Mucosa of rectum (tissue), 2 donors: ENCODE measurements around the gene MZT2B.
"Not testable (repeated sequence)": the region's sequence is repeated elsewhere in the genome, so short reads cannot be mapped to it uniquely, and the experiment has no call there.

ENCODE experiments used
- H3K27ac ChIP-seq, 2 donors: one replicate each; pipeline ENCODE4 v1.7.0; 2013; ENCODE audit warnings: inconsistent platforms in 2 of 2, low read depth in 2 of 2, low read length in 2 of 2
- H3K27me3 ChIP-seq, 2 donors: one replicate each; pipeline ENCODE4 v1.7.0; 2013; ENCODE audit warnings: low read length in 2 of 2; ENCODE audit not compliant: control insufficient read depth in 2 of 2, insufficient read depth in 2 of 2
- H3K36me3 ChIP-seq, 2 donors: one replicate each; pipeline ENCODE4 v1.7.0; 2013; ENCODE audit warnings: low read length in 2 of 2; ENCODE audit not compliant: control insufficient read depth in 2 of 2, insufficient read depth in 2 of 2
- H3K4me1 ChIP-seq, 2 donors: one replicate each; pipeline ENCODE4 v1.7.0; 2013; ENCODE audit warnings: low read length in 2 of 2, mild to moderate bottlenecking in 1 of 2; ENCODE audit not compliant: control insufficient read depth in 2 of 2, insufficient read depth in 2 of 2
- H3K4me3 ChIP-seq, 2 donors: one replicate each; pipeline ENCODE4 v1.7.0; 2013; ENCODE audit warnings: low read length in 2 of 2
- H3K9ac ChIP-seq, 2 donors: one replicate each; pipeline ENCODE4 v1.7.0; 2013; ENCODE audit warnings: low read length in 2 of 2, low read depth in 1 of 2, mild to moderate bottlenecking in 1 of 2
- H3K9me3 ChIP-seq, 2 donors: one replicate each; pipeline ENCODE4 v1.7.0; 2013; ENCODE audit warnings: low read length in 2 of 2; ENCODE audit not compliant: control insufficient read depth in 2 of 2
- donor health status: healthy.
- donor health status: Normal muscosa, but diverticular disease.

Gene MZT2B

GRCh38 chr2:130203150-130203549 lies 21.1 kb downstream of the MZT2B start:
- not testable (repeated sequence) for H3K27me3 ChIP-seq, H3K27ac ChIP-seq

GRCh38 chr2:130207051-130207450 lies 25.0 kb downstream of the MZT2B start:
- not testable (repeated sequence) for H3K27me3 ChIP-seq, H3K36me3 ChIP-seq, H3K4me3 ChIP-seq, H3K9ac ChIP-seq, H3K4me1 ChIP-seq, H3K27ac ChIP-seq, H3K9me3 ChIP-seq

More at GRCh38 chr2:130203150-130203549, 21.1 kb downstream of the MZT2B start:
- not testable (repeated sequence) for H3K4me1 ChIP-seq, H3K9ac ChIP-seq, H3K9me3 ChIP-seq, H3K4me3 ChIP-seq, H3K36me3 ChIP-seq

- not testable (repeated sequence) for H3K9me3 ChIP-seq, H3K4me3 ChIP-seq, H3K9ac ChIP-seq, H3K4me1 ChIP-seq, H3K27ac ChIP-seq, H3K27me3 ChIP-seq, H3K36me3 ChIP-seq
Measured at GRCh38 chr2:130219147-130219546, 37.1 kb downstream of the MZT2B start.

- H3K9me3 ChIP-seq, H3K27ac ChIP-seq, H3K4me1 ChIP-seq, H3K36me3 ChIP-seq, H3K27me3 ChIP-seq, H3K9ac ChIP-seq, H3K4me3 ChIP-seq: not testable (repeated sequence)
Measured at GRCh38 chr2:130220505-130220904, 38.4 kb downstream of the MZT2B start.

GRCh38 chr2:130222523-130222922 lies 40.5 kb downstream of the MZT2B start:
- not testable (repeated sequence) for H3K9me3 ChIP-seq

GRCh38 chr2:130228005-130228404 lies 45.9 kb downstream of the MZT2B start:
- not testable (repeated sequence) for H3K4me1 ChIP-seq, H3K27me3 ChIP-seq, H3K27ac ChIP-seq, H3K4me3 ChIP-seq, H3K9ac ChIP-seq, H3K9me3 ChIP-seq, H3K36me3 ChIP-seq

More at GRCh38 chr2:130222523-130222922, 40.5 kb downstream of the MZT2B start:
- not testable (repeated sequence) for H3K27ac ChIP-seq, H3K27me3 ChIP-seq, H3K36me3 ChIP-seq, H3K9ac ChIP-seq, H3K4me3 ChIP-seq, H3K4me1 ChIP-seq

- H3K9me3 ChIP-seq, H3K27me3 ChIP-seq, H3K4me1 ChIP-seq, H3K4me3 ChIP-seq, H3K9ac ChIP-seq, H3K36me3 ChIP-seq, H3K27ac ChIP-seq: not testable (repeated sequence)
Measured at GRCh38 chr2:130228467-130229160, 46.6 kb downstream of the MZT2B start.

GRCh38 chr2:130229161-130229510 lies 47.1 kb downstream of the MZT2B start:
- not testable (repeated sequence) for H3K9ac ChIP-seq, H3K36me3 ChIP-seq, H3K4me1 ChIP-seq, H3K27ac ChIP-seq, H3K9me3 ChIP-seq, H3K27me3 ChIP-seq
- H3K4me3 ChIP-seq: peak overlapping the region in 1 of 2 donors; percentile 58

GRCh38 chr2:130230376-130230775 lies 48.3 kb downstream of the MZT2B start:
- not testable (repeated sequence) for H3K36me3 ChIP-seq, H3K27me3 ChIP-seq, H3K9me3 ChIP-seq, H3K9ac ChIP-seq, H3K4me1 ChIP-seq, H3K27ac ChIP-seq, H3K4me3 ChIP-seq

- H3K9me3 ChIP-seq, H3K27ac ChIP-seq, H3K36me3 ChIP-seq, H3K9ac ChIP-seq, H3K4me1 ChIP-seq, H3K4me3 ChIP-seq, H3K27me3 ChIP-seq: not testable (repeated sequence)
Measured at GRCh38 chr2:130230907-130231306, 48.8 kb downstream of the MZT2B start.

GRCh38 chr2:130231656-130232055 lies 49.6 kb downstream of the MZT2B start:
- no peaks in the 10 kb centered on the region for H3K9me3 ChIP-seq

More at GRCh38 chr2:130231656-130232055, 49.6 kb downstream of the MZT2B start:
- H3K9ac ChIP-seq: no peak overlapping the region
- H3K4me3 ChIP-seq: no peak overlapping the region
- no peaks in the 10 kb centered on the region for H3K4me1 ChIP-seq
- no peaks in the 10 kb centered on the region for H3K27me3 ChIP-seq
- no peak overlapping the region for H3K27ac ChIP-seq
- no peaks in the 10 kb centered on the region for H3K36me3 ChIP-seq
